Measurements from ENCODE around the gene ATF5.
A peak's percentile ranks its signal among the peaks of the same experiment; 100 is the strongest.
"Not testable (repeated sequence)": the region's sequence is repeated elsewhere in the genome, so short reads cannot be mapped to it uniquely, and the experiment has no call there.

ATF5 gene

GRCh38 chr19:49959892-49960291, 30.9 kb downstream of the ATF5 start:
- H3K36me3 Mint-ChIP-seq; H3K9me3 Mint-ChIP-seq; H3K27ac Mint-ChIP-seq; H3K4me3 Mint-ChIP-seq; H3K4me1 Mint-ChIP-seq; DNase-seq (ENCODE audit: low spot score in 2 of 2): not testable (repeated sequence)
- ATAC-seq, result peak; percentile 13

- not testable (repeated sequence) for H3K4me1 Mint-ChIP-seq; DNase-seq (ENCODE audit: low spot score in 2 of 2); H3K27ac Mint-ChIP-seq; H3K9me3 Mint-ChIP-seq; H3K36me3 Mint-ChIP-seq; H3K4me3 Mint-ChIP-seq
- peak; percentile 16 for ATAC-seq
Measured at GRCh38 chr19:49960980-49961379, 32.0 kb downstream of the ATF5 start, which contains the start of gene SIGLEC11. SIGLEC11 (minus strand) TSS chr19:49961172; CDS start chr19:49961081, 91 bp downstream.

- no peak for ATAC-seq
- Mint-ChIP-seq H3K4me1 (peaks cover 11% of the 10 kb centered on the region), H3K4me3 (no peak overlapping the region), H3K36me3 (peaks cover 2% of the 10 kb centered on the region), H3K9me3 (no peaks in the 10 kb centered on the region), H3K27ac (no peak overlapping the region)
- DNase-seq (ENCODE audit: low spot score in 2 of 2), result no peak
Measured at GRCh38 chr19:49968279-49968922, 39.4 kb downstream of the ATF5 start.

- not testable (repeated sequence) for H3K9me3 Mint-ChIP-seq; ATAC-seq; H3K27ac Mint-ChIP-seq; H3K4me3 Mint-ChIP-seq; DNase-seq (ENCODE audit: low spot score in 2 of 2)
- peaks cover 14% of the 10 kb centered on the region for H3K4me1 Mint-ChIP-seq
- peaks cover 12% of the 10 kb centered on the region for H3K36me3 Mint-ChIP-seq
Measured at GRCh38 chr19:49969355-49969754, 40.4 kb downstream of the ATF5 start.

GRCh38 chr19:49971991-49972411, 43.0 kb downstream of the ATF5 start:
- ATAC-seq (no peak), DNase-seq (ENCODE audit: low spot score in 2 of 2) (no peak)
- no peak overlapping the region for H3K4me3 Mint-ChIP-seq
- H3K36me3 Mint-ChIP-seq, result peaks cover 29% of the 10 kb centered on the region
- H3K4me1 Mint-ChIP-seq, result peaks cover 8% of the 10 kb centered on the region
- H3K27ac Mint-ChIP-seq, result no peak overlapping the region
- no peaks in the 10 kb centered on the region for H3K9me3 Mint-ChIP-seq

DNA sequence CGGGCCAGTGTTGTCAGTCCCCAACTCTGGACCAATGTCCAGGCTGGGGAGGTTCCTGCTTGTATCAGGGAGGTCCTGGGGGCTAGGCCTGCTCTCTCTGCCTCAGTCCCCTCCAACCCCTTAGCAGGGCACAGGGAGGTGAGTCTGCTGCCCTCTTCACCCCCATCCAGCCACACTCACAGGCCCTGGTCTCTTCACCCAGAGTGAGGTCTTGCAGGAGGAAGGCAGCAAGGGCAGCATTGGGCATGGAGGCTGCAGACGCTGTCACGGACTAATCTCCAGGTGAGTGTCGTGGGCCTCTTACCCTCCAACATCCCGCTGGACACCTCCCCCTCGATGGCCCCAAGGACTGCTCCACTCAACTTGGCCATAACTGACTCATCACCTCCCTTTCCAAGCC, 43.8 kb downstream of the ATF5 start:
- Mint-ChIP-seq H3K9me3 (no peaks in the 10 kb centered on the region), H3K36me3 (peaks cover 30% of the 10 kb centered on the region), H3K4me1 (peaks cover 8% of the 10 kb centered on the region), H3K4me3 (no peak overlapping the region), H3K27ac (peak overlapping the region; percentile 80)
- DNase-seq (ENCODE audit: low spot score in 2 of 2), result no peak
- ATAC-seq, result no peak

- Mint-ChIP-seq H3K4me1 (peaks cover 8% of the 10 kb centered on the region), H3K4me3 (no peak overlapping the region), H3K27ac (no peak overlapping the region)
Measured at GRCh38 chr19:49973987-49974386, 45.0 kb downstream of the ATF5 start.

GRCh38 chr19:49975051-49975450, 46.0 kb downstream of the ATF5 start:
- no peak for ATAC-seq
- Mint-ChIP-seq H3K27ac (no peak overlapping the region), H3K4me1 (peaks cover 8% of the 10 kb centered on the region), H3K9me3 (no peaks in the 10 kb centered on the region), H3K4me3 (no peak overlapping the region), H3K36me3 (peaks cover 38% of the 10 kb centered on the region)
- DNase-seq (ENCODE audit: low spot score in 2 of 2), result no peak

More at GRCh38 chr19:49973987-49974386, 45.0 kb downstream of the ATF5 start:
- no peak for DNase-seq (ENCODE audit: low spot score in 2 of 2)
- no peak for ATAC-seq
- Mint-ChIP-seq H3K36me3 (peaks cover 33% of the 10 kb centered on the region), H3K9me3 (no peaks in the 10 kb centered on the region)

DNA sequence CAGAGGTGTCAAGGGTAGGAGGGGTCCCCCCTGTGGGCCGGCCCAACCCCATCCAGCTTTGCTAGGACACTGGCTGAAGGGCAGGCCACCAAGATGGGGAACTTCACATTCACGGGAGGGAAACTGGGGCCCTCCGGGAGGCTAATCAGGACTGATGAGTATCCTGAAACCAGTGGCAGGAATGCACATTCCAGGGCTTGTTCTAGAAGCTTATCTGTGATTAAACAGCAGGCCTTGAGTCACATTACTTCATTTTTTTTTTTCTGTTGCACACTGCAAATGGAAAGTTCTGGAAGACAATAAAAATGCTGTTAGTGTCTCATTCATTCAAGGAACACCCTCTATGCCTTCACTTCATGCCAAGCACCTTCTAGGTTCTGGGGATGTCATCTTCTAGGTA, 47.5 kb downstream of the ATF5 start:
- no peak for DNase-seq (ENCODE audit: low spot score in 2 of 2)
- peak overlapping the region; percentile 48 for H3K27ac Mint-ChIP-seq
- ATAC-seq, result no peak

GRCh38 chr19:49977076-49977475, 48.1 kb downstream of the ATF5 start:
- Mint-ChIP-seq H3K36me3 (peaks cover 58% of the 10 kb centered on the region), H3K4me1 (peaks cover 8% of the 10 kb centered on the region), H3K9me3 (no peaks in the 10 kb centered on the region), H3K4me3 (no peak overlapping the region), H3K27ac (peak overlapping the region; percentile 48)
- ATAC-seq (no peak), DNase-seq (ENCODE audit: low spot score in 2 of 2) (no peak)

More for the DNA sequence above, 47.5 kb downstream of the ATF5 start:
- peaks cover 53% of the 10 kb centered on the region for H3K36me3 Mint-ChIP-seq
- no peaks in the 10 kb centered on the region for H3K9me3 Mint-ChIP-seq
- no peak overlapping the region for H3K4me3 Mint-ChIP-seq
- H3K4me1 Mint-ChIP-seq, result peaks cover 8% of the 10 kb centered on the region

DNA sequence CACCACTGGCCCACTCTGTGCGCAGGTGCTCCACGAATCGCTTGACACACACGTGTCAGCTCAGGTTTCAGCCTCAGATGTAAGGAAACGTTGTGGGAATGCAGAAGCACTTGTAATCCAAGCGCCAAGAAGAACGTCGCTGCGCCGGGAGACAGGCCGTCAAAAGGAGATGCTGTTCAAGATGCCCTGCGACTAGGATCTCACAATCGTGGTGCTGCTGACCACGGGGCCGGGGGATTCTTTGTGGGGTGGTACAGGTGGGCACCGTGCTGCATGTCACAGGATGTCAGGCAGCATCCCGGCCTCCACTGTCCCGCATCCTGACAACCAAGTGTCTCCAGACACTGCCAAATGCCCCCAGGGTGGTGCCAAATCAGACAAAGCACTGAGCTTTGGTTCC, 48.9 kb downstream of the ATF5 start:
- no peak for DNase-seq (ENCODE audit: low spot score in 2 of 2)
- ATAC-seq, result no peak
- H3K27ac Mint-ChIP-seq, result no peak overlapping the region

DNA sequence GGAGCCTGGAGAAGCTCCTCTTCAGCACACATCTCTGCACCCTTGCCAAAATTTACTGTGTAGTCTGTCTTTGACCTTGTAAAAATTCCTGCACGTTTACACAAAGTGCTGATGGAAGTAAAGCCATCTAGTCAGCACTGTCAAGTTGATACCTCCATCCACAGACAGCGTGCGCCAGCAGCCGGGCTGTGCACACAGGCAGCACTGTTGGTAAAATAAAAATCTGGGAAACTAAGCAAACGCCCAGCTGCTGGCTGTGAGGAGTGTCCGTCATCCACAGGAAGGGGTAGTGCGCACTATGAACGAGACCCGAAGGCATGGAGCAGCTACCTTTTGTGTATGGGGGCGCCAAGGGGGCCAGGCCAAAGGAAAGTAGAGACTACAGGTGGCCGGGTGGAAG, 49.3 kb downstream of the ATF5 start:
- Mint-ChIP-seq H3K4me3 (no peak overlapping the region), H3K27ac (no peak overlapping the region), H3K9me3 (no peaks in the 10 kb centered on the region), H3K4me1 (peaks cover 4% of the 10 kb centered on the region), H3K36me3 (peaks cover 57% of the 10 kb centered on the region)
- no peak for DNase-seq (ENCODE audit: low spot score in 2 of 2)
- ATAC-seq, result no peak

More for the DNA sequence above, 48.9 kb downstream of the ATF5 start:
- Mint-ChIP-seq H3K9me3 (no peaks in the 10 kb centered on the region), H3K4me1 (peaks cover 8% of the 10 kb centered on the region), H3K36me3 (peaks cover 58% of the 10 kb centered on the region), H3K4me3 (no peak overlapping the region)

DNA sequence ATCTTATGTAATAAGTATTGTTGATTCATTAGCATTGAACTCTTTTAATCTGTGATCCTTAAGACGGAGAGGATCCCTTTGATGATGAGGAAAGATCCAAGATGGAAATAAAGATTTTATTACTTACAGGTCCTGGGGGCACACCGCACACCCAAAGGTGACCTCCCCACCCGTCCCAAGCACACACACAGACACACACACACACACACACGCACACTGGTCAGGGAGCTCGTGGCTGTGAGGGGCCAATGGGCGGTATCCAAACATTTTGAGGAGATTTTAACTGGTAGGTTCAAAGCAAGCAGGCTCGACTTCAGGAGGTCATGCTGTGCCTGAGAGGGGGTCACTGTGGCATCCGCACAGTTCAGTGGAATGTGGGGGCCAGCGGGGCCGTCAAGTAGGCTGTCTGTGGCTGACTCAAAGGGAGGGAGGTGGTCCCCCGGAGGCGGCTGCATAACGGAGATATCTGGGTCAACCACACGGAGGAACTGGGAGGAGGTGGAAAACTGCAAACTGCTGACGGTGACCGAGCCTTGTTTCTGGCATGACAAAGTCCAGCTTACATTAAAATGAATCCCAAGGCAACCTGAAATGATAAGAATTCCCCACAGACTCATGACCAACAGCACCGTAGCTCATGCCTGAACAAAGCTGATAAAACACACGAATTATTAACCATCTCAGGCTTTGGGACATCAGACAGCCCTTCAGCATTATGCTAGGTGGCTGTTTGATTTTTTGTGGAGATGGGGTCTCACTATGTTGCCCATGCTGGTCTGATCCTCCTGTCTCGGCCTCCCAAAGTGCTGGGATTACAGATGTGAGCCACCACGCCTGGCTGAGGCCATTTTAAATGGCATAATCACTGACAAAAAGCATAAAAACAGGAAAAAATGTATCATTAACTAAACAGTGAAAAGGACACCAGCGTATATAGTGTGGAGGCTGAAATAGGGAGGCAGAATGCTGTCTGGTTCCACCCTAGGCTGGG, 52.9 kb downstream of the ATF5 start:
- DNase-seq (ENCODE audit: low spot score in 2 of 2) (no peak), ATAC-seq (no peak)
- no peak overlapping the region for H3K27ac Mint-ChIP-seq
- no peaks in the 10 kb centered on the region for H3K9me3 Mint-ChIP-seq
- peaks cover 8% of the 10 kb centered on the region for H3K4me1 Mint-ChIP-seq
- H3K4me3 Mint-ChIP-seq, result no peak overlapping the region
- H3K36me3 Mint-ChIP-seq, result peaks cover 53% of the 10 kb centered on the region

Measured in stimulated activated effector memory CD8-positive, alpha-beta T cell treated with anti-CD3 and anti-CD28 coated beads, Interleukin-12 subunit alpha, Interleukin-12 subunit beta, amount 100 ng/mL, for 72 hours (primary cell).